Mesothelial cell of epicardium (in vitro differentiated cells): Measurements from ENCODE around the gene PLCH2. TPM values are rescaled to one million over a fixed set of nuclear protein-coding genes. Genes with fewer than 3 reads are reported as not detected.

Source experiments
- DNase-seq, 2 experiments: peaks; one replicate each; pipeline ENCODE4 v3.0.0; 2021; ENCODE audit warnings: low spot score in 2 of 2; ENCODE audit not compliant: unreplicated experiment in 2 of 2
- H3K27ac Mint-ChIP-seq: 2 replicates; pipeline ENCODE4 v1.8.0; 2021; ENCODE audit warnings: mixed read lengths
- H3K27me3 Mint-ChIP-seq: 2 replicates; pipeline ENCODE4 v1.8.0; 2021; ENCODE audit warnings: low read depth, mixed read lengths
- H3K36me3 Mint-ChIP-seq: 2 replicates; pipeline ENCODE4 v1.8.0; 2021; ENCODE audit warnings: mixed read lengths
- H3K4me1 Mint-ChIP-seq: 2 replicates; pipeline ENCODE4 v1.8.0; 2021; ENCODE audit warnings: mixed read lengths
- H3K4me3 Mint-ChIP-seq: 2 replicates; pipeline ENCODE4 v1.8.0; 2021; ENCODE audit warnings: mild to moderate bottlenecking, moderate library complexity, mixed read lengths
- H3K9me3 Mint-ChIP-seq: 2 replicates; pipeline ENCODE4 v1.8.0; 2021; ENCODE audit warnings: mixed read lengths
- total RNA-seq: library from RNA; stranded (reverse); gene quantifications from 3 replicates; pipeline ENCODE4 v1.2.1, GENCODE V29; 2021
- TF ChIP-seq, protein P1 (sequence below): fragments of 200-600 bp; sonication (generic); IDR thresholded peaks from one replicate; pipeline ENCODE4 v1.5.0; 2021; ENCODE audit warnings: antibody characterized with exemption; ENCODE audit not compliant: unreplicated experiment

PLCH2 gene
- total RNA-seq, 1 donor from 2014 or later, result 1.7 TPM

DNA sequence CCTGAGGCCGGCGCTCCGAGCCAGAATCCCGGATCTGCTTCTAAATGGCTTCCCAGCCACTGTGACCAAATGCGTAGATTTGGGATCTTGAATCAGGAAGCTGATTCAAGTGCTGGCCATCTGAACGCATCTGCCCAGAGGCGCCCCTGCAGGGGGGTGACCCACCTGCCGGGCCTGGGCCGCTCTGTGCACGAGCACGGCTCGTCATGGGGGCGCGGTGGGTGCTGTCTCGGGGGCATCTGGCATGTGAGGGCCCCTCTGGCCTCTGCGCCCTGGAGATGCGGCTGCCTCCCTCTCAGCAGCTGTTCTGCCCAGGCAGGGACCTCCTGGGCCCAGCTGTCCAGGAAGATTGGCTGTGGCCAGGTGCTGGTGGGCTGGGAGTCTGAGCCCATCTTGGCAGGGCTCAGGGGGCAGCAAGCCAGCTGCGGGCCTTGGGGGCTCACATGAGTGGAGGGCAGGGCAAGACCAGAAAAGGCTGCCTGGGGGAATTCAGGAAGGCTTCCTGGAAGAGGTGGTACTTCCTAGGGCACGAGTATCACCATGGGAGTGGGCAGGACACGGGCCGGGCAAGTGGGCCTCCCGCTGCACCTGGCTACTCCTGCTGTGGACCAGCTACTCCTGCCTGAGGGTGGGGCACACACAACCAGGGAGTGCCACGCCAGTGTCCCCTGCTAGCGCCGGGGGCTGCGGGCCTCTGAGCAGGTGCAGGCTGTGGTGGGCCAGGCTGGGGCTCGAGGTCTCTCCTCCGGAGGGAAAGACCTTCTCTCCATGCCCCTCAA, 25.1 kb downstream of the PLCH2 start:
- Mint-ChIP-seq H3K27ac (no peak overlapping the region), H3K27me3 (peaks cover 3% of the 10 kb centered on the region), H3K4me1 (peaks cover 3% of the 10 kb centered on the region), H3K36me3 (no peaks in the 10 kb centered on the region), H3K4me3 (no peak overlapping the region), H3K9me3 (no peaks in the 10 kb centered on the region)
- TF ChIP-seq, protein P1, sequence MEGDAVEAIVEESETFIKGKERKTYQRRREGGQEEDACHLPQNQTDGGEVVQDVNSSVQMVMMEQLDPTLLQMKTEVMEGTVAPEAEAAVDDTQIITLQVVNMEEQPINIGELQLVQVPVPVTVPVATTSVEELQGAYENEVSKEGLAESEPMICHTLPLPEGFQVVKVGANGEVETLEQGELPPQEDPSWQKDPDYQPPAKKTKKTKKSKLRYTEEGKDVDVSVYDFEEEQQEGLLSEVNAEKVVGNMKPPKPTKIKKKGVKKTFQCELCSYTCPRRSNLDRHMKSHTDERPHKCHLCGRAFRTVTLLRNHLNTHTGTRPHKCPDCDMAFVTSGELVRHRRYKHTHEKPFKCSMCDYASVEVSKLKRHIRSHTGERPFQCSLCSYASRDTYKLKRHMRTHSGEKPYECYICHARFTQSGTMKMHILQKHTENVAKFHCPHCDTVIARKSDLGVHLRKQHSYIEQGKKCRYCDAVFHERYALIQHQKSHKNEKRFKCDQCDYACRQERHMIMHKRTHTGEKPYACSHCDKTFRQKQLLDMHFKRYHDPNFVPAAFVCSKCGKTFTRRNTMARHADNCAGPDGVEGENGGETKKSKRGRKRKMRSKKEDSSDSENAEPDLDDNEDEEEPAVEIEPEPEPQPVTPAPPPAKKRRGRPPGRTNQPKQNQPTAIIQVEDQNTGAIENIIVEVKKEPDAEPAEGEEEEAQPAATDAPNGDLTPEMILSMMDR, result no peak
- DNase-seq, result no peak

GRCh38 chr1:2501820-2502119, 25.7 kb downstream of the PLCH2 start:
- no peak overlapping the region for H3K4me3 Mint-ChIP-seq
- no peaks in the 10 kb centered on the region for H3K9me3 Mint-ChIP-seq
- TF ChIP-seq, protein P1, result no peak
- no peak overlapping the region for H3K27ac Mint-ChIP-seq
- peaks cover 3% of the 10 kb centered on the region for H3K4me1 Mint-ChIP-seq
- H3K36me3 Mint-ChIP-seq, result no peaks in the 10 kb centered on the region
- H3K27me3 Mint-ChIP-seq, result peaks cover 3% of the 10 kb centered on the region
- no peak for DNase-seq

DNA sequence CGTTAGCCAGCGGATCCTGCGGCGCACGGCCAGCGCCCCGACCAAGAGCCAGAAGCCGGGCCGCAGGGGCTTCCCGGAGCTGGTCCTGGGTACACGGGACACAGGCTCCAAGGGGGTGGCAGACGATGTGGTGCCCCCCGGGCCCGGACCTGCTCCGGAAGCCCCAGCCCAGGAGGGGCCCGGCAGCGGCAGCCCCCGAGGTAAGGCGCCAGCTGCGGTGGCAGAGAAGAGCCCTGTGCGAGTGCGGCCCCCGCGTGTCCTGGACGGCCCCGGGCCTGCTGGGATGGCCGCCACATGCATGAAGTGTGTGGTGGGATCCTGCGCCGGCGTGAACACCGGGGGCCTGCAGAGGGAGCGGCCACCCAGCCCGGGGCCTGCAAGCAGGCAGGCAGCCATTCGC, 26.1 kb downstream of the PLCH2 start:
- Mint-ChIP-seq H3K27ac (no peak overlapping the region), H3K4me3 (no peak overlapping the region), H3K36me3 (no peaks in the 10 kb centered on the region), H3K9me3 (no peaks in the 10 kb centered on the region), H3K4me1 (peaks cover 3% of the 10 kb centered on the region), H3K27me3 (peaks cover 3% of the 10 kb centered on the region)
- TF ChIP-seq, protein P1, result no peak
- DNase-seq, result no peak

DNA sequence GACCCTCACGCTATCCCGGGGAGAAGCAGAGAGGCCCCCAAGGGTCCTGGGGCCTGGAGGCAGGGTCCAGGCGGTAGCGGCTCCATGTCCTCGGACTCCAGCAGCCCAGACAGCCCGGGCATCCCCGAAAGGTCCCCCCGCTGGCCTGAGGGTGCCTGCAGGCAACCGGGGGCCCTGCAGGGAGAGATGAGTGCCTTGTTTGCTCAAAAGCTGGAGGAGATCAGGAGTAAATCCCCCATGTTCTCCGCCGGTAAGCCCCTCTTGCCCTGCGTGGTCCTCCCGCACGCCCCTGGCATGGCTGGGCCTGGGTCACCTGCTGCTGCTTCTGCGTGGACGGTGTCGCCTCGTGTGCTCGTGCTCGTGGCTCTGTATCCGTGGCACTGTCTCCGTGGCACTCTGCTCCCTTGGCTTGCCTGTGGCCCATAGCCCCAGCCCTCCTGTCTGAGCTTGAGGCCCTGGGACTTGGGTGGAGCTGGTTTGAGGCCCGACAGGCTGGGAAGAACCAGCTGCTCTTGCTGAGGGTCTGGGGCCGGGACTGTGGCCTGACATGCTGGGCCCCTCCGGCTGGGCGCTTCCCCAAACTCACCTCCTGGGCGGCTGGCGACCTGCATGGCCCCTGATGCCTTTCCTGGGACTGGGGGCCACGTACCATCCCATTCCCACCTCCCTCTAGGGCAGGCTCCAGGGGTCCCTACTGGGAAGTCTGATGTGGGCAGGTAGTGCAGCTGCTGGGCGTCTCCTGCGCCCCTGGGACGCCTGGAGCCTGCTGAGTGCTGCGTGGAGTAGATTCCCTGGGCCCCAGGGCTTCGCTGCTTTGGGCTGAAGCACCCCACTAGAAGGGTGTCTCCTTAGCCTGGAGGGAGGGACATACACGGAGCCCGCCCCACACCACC, 26.8 kb downstream of the PLCH2 start:
- Mint-ChIP-seq H3K4me1 (peaks cover 3% of the 10 kb centered on the region), H3K27me3 (peaks cover 3% of the 10 kb centered on the region), H3K36me3 (no peaks in the 10 kb centered on the region), H3K27ac (no peak overlapping the region), H3K4me3 (no peak overlapping the region), H3K9me3 (no peaks in the 10 kb centered on the region)
- TF ChIP-seq, protein P1, result no peak
- no peak for DNase-seq

DNA sequence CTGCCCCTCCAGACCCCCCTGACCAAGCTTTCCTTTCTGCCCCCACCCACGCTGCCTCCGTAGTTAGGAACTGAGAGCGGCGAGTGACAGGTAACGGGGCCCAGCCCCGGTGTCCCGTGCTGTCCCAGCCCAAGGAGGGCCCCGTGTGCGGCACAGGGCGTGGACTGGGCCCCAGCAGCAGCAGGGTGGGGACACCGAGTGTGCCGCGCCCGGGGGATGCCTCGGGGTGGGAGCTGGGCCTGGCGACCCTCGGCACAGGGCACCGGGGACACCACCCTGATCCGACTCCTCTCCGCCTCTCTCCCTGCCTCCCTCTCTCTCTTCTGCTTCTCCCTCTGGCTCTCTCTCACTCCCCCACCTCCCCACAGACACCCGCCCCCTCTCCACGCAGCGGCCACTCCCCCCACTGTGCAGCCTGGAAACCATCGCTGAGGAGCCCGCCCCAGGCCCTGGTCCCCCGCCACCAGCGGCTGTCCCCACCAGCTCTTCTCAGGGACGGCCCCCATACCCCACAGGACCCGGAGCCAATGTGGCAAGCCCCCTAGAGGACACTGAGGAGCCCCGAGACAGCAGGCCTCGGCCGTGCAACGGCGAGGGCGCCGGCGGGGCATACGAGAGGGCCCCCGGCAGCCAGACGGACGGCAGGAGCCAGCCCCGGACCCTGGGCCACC, 27.6 kb downstream of the PLCH2 start:
- Mint-ChIP-seq H3K4me3 (no peak overlapping the region), H3K27ac (no peak overlapping the region), H3K27me3 (peaks cover 3% of the 10 kb centered on the region), H3K36me3 (peaks cover 2% of the 10 kb centered on the region), H3K9me3 (no peaks in the 10 kb centered on the region), H3K4me1 (peaks cover 3% of the 10 kb centered on the region)
- no peak for DNase-seq
- TF ChIP-seq, protein P1, result no peak
